Mesendoderm (in vitro differentiated cells): ENCODE measurements around the gene LOXHD1.

ENCODE experiments used
- DNase-seq: peaks from one replicate; pipeline ENCODE4 v3.0.0; 2013
- H2AK5ac ChIP-seq: 2 replicates; pipeline ENCODE4 v1.6.1; 2013; ENCODE audit warnings: low read length, inconsistent platforms
- H2BK120ac ChIP-seq: 2 replicates; pipeline ENCODE4 v1.6.1; 2013; ENCODE audit warnings: low read depth, mild to moderate bottlenecking, low read length, moderate library complexity, mixed read lengths
- H2BK15ac ChIP-seq: replicated peaks from 2 replicates; pipeline ENCODE4 v1.6.1; 2013; ENCODE audit warnings: low read depth, mild to moderate bottlenecking, moderate library complexity
- H2BK5ac ChIP-seq: 2 replicates; pipeline ENCODE4 v1.6.1; 2013; ENCODE audit warnings: low read length, inconsistent platforms
- H3K18ac ChIP-seq: 2 replicates; pipeline ENCODE4 v1.6.1; 2013; ENCODE audit warnings: mild to moderate bottlenecking, low read length, mixed read lengths
- H3K23ac ChIP-seq: one replicate; pipeline ENCODE4 v1.6.1; 2013; ENCODE audit warnings: low read length
- H3K27ac ChIP-seq: 2 replicates; pipeline ENCODE4 v1.5.1; 2013; ENCODE audit warnings: low read depth, mild to moderate bottlenecking, inconsistent platforms, low read length, moderate library complexity
- H3K27me3 ChIP-seq: 2 replicates; pipeline ENCODE4 v1.6.1; 2013; ENCODE audit warnings: low read length, control low read depth, mild to moderate bottlenecking, inconsistent platforms; ENCODE audit not compliant: insufficient read depth, poor library complexity
- H3K36me3 ChIP-seq: 2 replicates; pipeline ENCODE4 v1.6.1; 2013; ENCODE audit warnings: low read length, inconsistent platforms; ENCODE audit not compliant: control insufficient read depth, insufficient read depth
- H3K4ac ChIP-seq: one replicate; pipeline ENCODE4 v1.6.1; 2013; ENCODE audit warnings: low read depth, mild to moderate bottlenecking, low read length, moderate library complexity
- H3K4me1 ChIP-seq: 2 replicates; pipeline ENCODE4 v1.6.1; 2013; ENCODE audit warnings: low read depth, low read length, inconsistent platforms; ENCODE audit not compliant: control insufficient read depth
- H3K4me2 ChIP-seq: 2 replicates; pipeline ENCODE4 v1.6.1; 2013; ENCODE audit warnings: low read length
- H3K4me3 ChIP-seq: 2 replicates; pipeline ENCODE4 v1.5.1; 2013; ENCODE audit warnings: mild to moderate bottlenecking, low read length
- H3K56ac ChIP-seq: one replicate; pipeline ENCODE4 v1.6.1; 2013; ENCODE audit warnings: low read length
- H3K79me1 ChIP-seq: 2 replicates; pipeline ENCODE4 v1.6.1; 2013; ENCODE audit warnings: low read length, inconsistent platforms
- H3K79me2 ChIP-seq: 2 replicates; pipeline ENCODE4 v1.6.1; 2013; ENCODE audit warnings: mild to moderate bottlenecking, low read length; ENCODE audit not compliant: control insufficient read depth, insufficient read depth
- H3K9ac ChIP-seq: 2 replicates; pipeline ENCODE4 v1.6.1; 2013; ENCODE audit warnings: low read length, inconsistent platforms
- H4K5ac ChIP-seq: one replicate; pipeline ENCODE4 v1.6.1; 2013; ENCODE audit warnings: low read length
- H4K8ac ChIP-seq: one replicate; pipeline ENCODE4 v1.6.1; 2013; ENCODE audit warnings: low read depth, mild to moderate bottlenecking, control low read depth, low read length, moderate library complexity
- WGBS: extraction: QIAGEN DNeasy Blood & Tissue Kit; methylation state at CpG from one replicate; pipeline ENCODE4 v1.1.7; 2013; ENCODE audit warnings: low lambda C conversion rate, missing lambda C conversion rate; ENCODE audit not compliant: insufficient coverage; ENCODE audit errors: extremely low coverage; 5-methylcytosine and 5-hydroxymethylcytosine counted together

Gene LOXHD1

GRCh38 chr18:46577546-46577945 lies 79.5 kb downstream of the LOXHD1 start:
- H4K5ac ChIP-seq: no peak overlapping the region
- H3K36me3 ChIP-seq: no peaks in the 10 kb centered on the region
- no peak overlapping the region for H3K4me3 ChIP-seq
- no peaks in the 10 kb centered on the region for H3K4me1 ChIP-seq
- no peak overlapping the region for H4K8ac ChIP-seq
- H3K4me2 ChIP-seq: no peak overlapping the region
- DNase-seq: no peak
- H2BK120ac ChIP-seq: no peak overlapping the region
- no peak overlapping the region for H3K27ac ChIP-seq
- H2BK5ac ChIP-seq: no peak overlapping the region
- H3K56ac ChIP-seq: no peak overlapping the region
- no peak overlapping the region for H3K9ac ChIP-seq
- no peak overlapping the region for H2AK5ac ChIP-seq
- H3K79me2 ChIP-seq: no peaks in the 10 kb centered on the region
- H3K4ac ChIP-seq: no peak overlapping the region
- no peak overlapping the region for H3K18ac ChIP-seq
- H2BK15ac ChIP-seq: no peak overlapping the region
- no peak overlapping the region for H3K23ac ChIP-seq
- H3K79me1 ChIP-seq: no peaks in the 10 kb centered on the region
- no peaks in the 10 kb centered on the region for H3K27me3 ChIP-seq
- WGBS: no CpG with 5 or more reads among the region's 11 CpGs

DNA sequence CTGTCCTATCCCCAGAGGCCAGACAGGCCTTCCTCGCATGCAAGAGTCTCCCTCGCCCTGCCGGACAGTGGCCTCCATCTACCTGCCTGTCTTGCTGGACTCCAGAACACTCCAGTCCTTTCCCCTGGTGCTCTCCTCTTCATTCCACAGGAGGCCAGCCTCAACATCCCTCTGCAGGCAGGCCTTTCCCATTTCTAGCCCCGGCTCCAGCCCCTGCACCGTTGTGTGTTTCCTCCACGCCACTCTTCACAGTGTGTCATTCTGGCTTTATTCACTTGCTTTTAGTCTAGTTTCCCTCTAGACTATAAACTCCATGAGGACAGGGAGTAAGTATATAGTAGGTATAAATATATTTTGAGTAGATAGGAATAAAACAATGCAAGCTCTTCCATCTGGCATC lies 81.2 kb downstream of the LOXHD1 start:
- H3K4me1 ChIP-seq: no peaks in the 10 kb centered on the region
- H3K23ac ChIP-seq: no peak overlapping the region
- H3K27me3 ChIP-seq: no peaks in the 10 kb centered on the region
- H3K4me3 ChIP-seq: no peak overlapping the region
- no peak overlapping the region for H3K9ac ChIP-seq
- no peak overlapping the region for H2BK120ac ChIP-seq
- no CpG with 5 or more reads among the region's 6 CpGs for WGBS
- H4K8ac ChIP-seq: no peak overlapping the region
- no peak overlapping the region for H3K27ac ChIP-seq
- no peak overlapping the region for H3K18ac ChIP-seq
- H2AK5ac ChIP-seq: no peak overlapping the region
- H2BK15ac ChIP-seq: no peak overlapping the region
- no peak overlapping the region for H4K5ac ChIP-seq
- no peak overlapping the region for H3K4me2 ChIP-seq
- no peaks in the 10 kb centered on the region for H3K79me2 ChIP-seq
- no peak overlapping the region for H2BK5ac ChIP-seq
- no peaks in the 10 kb centered on the region for H3K36me3 ChIP-seq
- H3K79me1 ChIP-seq: no peaks in the 10 kb centered on the region
- no peak overlapping the region for H3K56ac ChIP-seq
- DNase-seq: no peak
- no peak overlapping the region for H3K4ac ChIP-seq

DNA sequence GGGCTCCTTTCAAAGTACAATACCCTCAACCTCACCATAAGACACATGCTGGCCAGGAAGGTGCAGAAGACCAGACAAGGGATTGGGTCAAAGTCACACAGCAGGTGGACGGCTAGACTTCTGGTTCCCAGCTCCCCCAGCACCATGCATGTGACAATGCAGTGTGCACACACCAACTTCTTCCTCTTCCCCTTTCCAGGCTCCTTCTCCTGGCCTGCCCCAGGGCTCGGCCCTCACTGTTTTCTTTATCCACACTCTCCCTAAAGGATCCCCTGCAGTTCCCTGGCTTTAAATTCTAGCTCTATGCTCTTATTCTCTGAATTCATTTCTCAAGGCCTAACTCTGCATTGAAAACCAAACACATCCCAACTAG lies 82.3 kb downstream of the LOXHD1 start:
- Histone ChIP-seq H3K9ac (no peak overlapping the region), H3K36me3 (no peaks in the 10 kb centered on the region), H2BK120ac (no peak overlapping the region), H3K4me3 (no peak overlapping the region), H3K4me2 (no peak overlapping the region), H3K79me2 (no peaks in the 10 kb centered on the region), H3K4me1 (no peaks in the 10 kb centered on the region), H3K56ac (no peak overlapping the region), H2BK15ac (no peak overlapping the region), H2AK5ac (no peak overlapping the region), H3K4ac (no peak overlapping the region), H4K5ac (no peak overlapping the region), H3K27ac (no peak overlapping the region), H3K27me3 (no peaks in the 10 kb centered on the region), H2BK5ac (no peak overlapping the region), H4K8ac (no peak overlapping the region), H3K79me1 (no peaks in the 10 kb centered on the region), H3K18ac (no peak overlapping the region), H3K23ac (no peak overlapping the region)
- no CpG with 5 or more reads among the region's 2 CpGs for WGBS
- no peak for DNase-seq

DNA sequence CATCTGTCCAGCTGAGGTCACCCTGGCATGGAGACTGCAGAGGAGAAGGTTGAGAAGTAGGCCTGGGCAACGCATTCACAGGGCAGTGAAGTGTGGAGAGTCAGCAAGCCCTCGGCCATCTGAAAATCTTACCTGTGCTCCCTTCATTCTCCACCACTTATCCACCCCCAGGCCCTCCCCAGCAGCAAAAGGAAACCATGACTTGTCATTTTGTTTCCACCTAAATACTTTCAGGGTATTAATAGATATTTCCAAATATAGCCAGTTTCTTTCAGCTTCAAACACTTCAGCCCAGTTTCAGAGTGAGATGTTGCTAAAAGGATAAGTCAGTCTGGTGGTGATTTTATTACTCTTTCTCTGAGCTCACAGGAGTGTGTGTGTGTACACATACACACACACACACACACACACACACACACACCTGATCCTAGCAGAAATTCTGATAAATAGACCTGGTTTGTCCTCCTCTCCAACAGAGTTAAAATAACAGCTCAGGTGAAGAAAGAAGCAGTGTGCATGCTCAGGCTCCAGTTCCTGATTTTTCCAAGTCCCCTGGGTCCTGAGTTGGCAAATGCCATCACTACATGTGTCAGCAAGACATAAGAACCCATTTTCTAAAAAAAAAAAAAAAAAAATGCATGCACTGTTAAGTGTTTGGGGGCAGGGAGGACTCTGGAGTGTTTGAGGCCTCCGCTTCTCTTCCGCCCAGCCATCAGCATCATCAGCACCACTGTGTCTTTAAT lies 82.8 kb downstream of the LOXHD1 start:
- Histone ChIP-seq H3K18ac (no peak overlapping the region), H3K79me1 (no peaks in the 10 kb centered on the region), H3K79me2 (no peaks in the 10 kb centered on the region), H4K5ac (no peak overlapping the region), H4K8ac (no peak overlapping the region), H3K27ac (no peak overlapping the region), H3K4me2 (no peak overlapping the region), H3K27me3 (no peaks in the 10 kb centered on the region), H2BK120ac (no peak overlapping the region), H3K23ac (no peak overlapping the region), H2AK5ac (no peak overlapping the region), H2BK5ac (no peak overlapping the region), H3K4me1 (no peaks in the 10 kb centered on the region), H3K36me3 (no peaks in the 10 kb centered on the region), H3K4me3 (no peak overlapping the region), H3K56ac (no peak overlapping the region), H2BK15ac (no peak overlapping the region), H3K9ac (no peak overlapping the region), H3K4ac (no peak overlapping the region)
- DNase-seq: no peak
- WGBS: no CpG with 5 or more reads among the region's 4 CpGs

- Histone ChIP-seq H3K36me3 (no peaks in the 10 kb centered on the region), H3K23ac (no peak overlapping the region), H3K4me1 (no peaks in the 10 kb centered on the region), H4K5ac (no peak overlapping the region), H4K8ac (no peak overlapping the region), H3K79me2 (no peaks in the 10 kb centered on the region), H2BK5ac (no peak overlapping the region), H3K4ac (no peak overlapping the region), H3K18ac (no peak overlapping the region), H3K27ac (no peak overlapping the region), H3K56ac (no peak overlapping the region), H3K9ac (no peak overlapping the region), H3K27me3 (no peaks in the 10 kb centered on the region), H3K79me1 (no peaks in the 10 kb centered on the region), H2AK5ac (no peak overlapping the region), H3K4me2 (no peak overlapping the region), H2BK120ac (no peak overlapping the region), H3K4me3 (no peak overlapping the region), H2BK15ac (no peak overlapping the region)
- WGBS: no CpG with 5 or more reads among the region's 7 CpGs
- DNase-seq: no peak
These were observed 83.9 kb downstream of the LOXHD1 start for GRCh38 chr18:46573156-46573555.

GRCh38 chr18:46571756-46572155 lies 85.3 kb downstream of the LOXHD1 start:
- no peak overlapping the region for H4K5ac ChIP-seq
- no peak overlapping the region for H3K4me2 ChIP-seq
- H2BK15ac ChIP-seq: no peak overlapping the region
- DNase-seq: no peak
- no peaks in the 10 kb centered on the region for H3K36me3 ChIP-seq
- H3K4me3 ChIP-seq: no peak overlapping the region
- H3K79me1 ChIP-seq: no peaks in the 10 kb centered on the region
- no peaks in the 10 kb centered on the region for H3K4me1 ChIP-seq
- no peak overlapping the region for H2AK5ac ChIP-seq
- H3K9ac ChIP-seq: no peak overlapping the region
- H2BK5ac ChIP-seq: no peak overlapping the region
- no peaks in the 10 kb centered on the region for H3K79me2 ChIP-seq
- no peak overlapping the region for H3K27ac ChIP-seq
- no peak overlapping the region for H3K23ac ChIP-seq
- H3K27me3 ChIP-seq: no peaks in the 10 kb centered on the region
- no peak overlapping the region for H3K56ac ChIP-seq
- no peak overlapping the region for H4K8ac ChIP-seq
- H3K4ac ChIP-seq: no peak overlapping the region
- no peak overlapping the region for H3K18ac ChIP-seq
- no CpG with 5 or more reads among the region's 6 CpGs for WGBS
- H2BK120ac ChIP-seq: no peak overlapping the region
